Left lobe of liver (tissue), 2 donors: ENCODE results near the gene CCL8. TPM values are rescaled to one million over a fixed set of nuclear protein-coding genes. Genes with fewer than 3 reads are reported as not detected.
"Not testable (repeated sequence)": the region's sequence is repeated elsewhere in the genome, so short reads cannot be mapped to it uniquely, and the experiment has no call there.

Experiments
- ATAC-seq: fragments of 200-7000 bp; cut with Tn5 transposase; one replicate; pipeline ENCODE4 v1.9.1; 2020; ENCODE audit warnings: mild to moderate bottlenecking, moderate library complexity
- DNase-seq: peaks from one replicate; pipeline ENCODE4 v3.0.0-alpha.2; 2020; ENCODE audit warnings: low spot score
- total RNA-seq: library from RNA; stranded (reverse); gene quantifications from one replicate; pipeline ENCODE4 v1.2.1, GENCODE V29; 2021
- donor health status: DM: no; HTN: no; CAD: no; lungs with moderate emphysema.
- donor health status: DM: no; HTN: yes; CAD: no.

The CCL8 gene
- total RNA-seq, 1 donor from 2014 or later: not detected

- no peak for ATAC-seq
- DNase-seq: no peak
These were observed 6.1 kb upstream of the CCL8 start for GRCh38 chr17:34313164-34313563.

- no peak for DNase-seq
- peak; percentile 24 for ATAC-seq
These were observed 5.0 kb upstream of the CCL8 start for GRCh38 chr17:34314279-34314678.

- ATAC-seq: no peak
These were observed 761 bp upstream of the CCL8 start for GRCh38 chr17:34318474-34318873.

GRCh38 chr17:34321964-34322363 is 2.7 kb downstream of the CCL8 start:
- DNase-seq: no peak
- no peak for ATAC-seq

More at GRCh38 chr17:34318474-34318873, 761 bp upstream of the CCL8 start:
- no peak for DNase-seq

- not testable (repeated sequence) for ATAC-seq, DNase-seq
These were observed 8.3 kb downstream of the CCL8 start for GRCh38 chr17:34327580-34327979.

GRCh38 chr17:34337701-34338100 is 18.5 kb downstream of the CCL8 start:
- ATAC-seq: no peak
- no peak for DNase-seq

GRCh38 chr17:34339138-34339770 is 20.0 kb downstream of the CCL8 start:
- ATAC-seq: no peak
- DNase-seq: no peak

GRCh38 chr17:34341916-34342315 is 22.7 kb downstream of the CCL8 start:
- ATAC-seq: no peak
- DNase-seq: no peak

GRCh38 chr17:34347063-34347462 is 27.8 kb downstream of the CCL8 start:
- ATAC-seq (no peak), DNase-seq (no peak)

- peak; percentile 26 for ATAC-seq
These were observed 30.5 kb downstream of the CCL8 start for GRCh38 chr17:34349751-34350150.

GRCh38 chr17:34351096-34351495 is 31.9 kb downstream of the CCL8 start:
- ATAC-seq (no peak), DNase-seq (no peak)

More at GRCh38 chr17:34349751-34350150, 30.5 kb downstream of the CCL8 start:
- DNase-seq: no peak

- no peak for DNase-seq
- ATAC-seq: no peak
These were observed 33.0 kb downstream of the CCL8 start for GRCh38 chr17:34352191-34352590.

- ATAC-seq (no peak), DNase-seq (no peak)
These were observed 35.4 kb downstream of the CCL8 start for GRCh38 chr17:34354637-34355036.

GRCh38 chr17:34356194-34356593 is 37.0 kb downstream of the CCL8 start, which contains the start of gene CCL13:
CCL13 (plus strand) TSS chr17:34356480; CDS start chr17:34356527, 47 bp downstream.
- DNase-seq (no peak), ATAC-seq (no peak)

GRCh38 chr17:34357398-34357797 is 38.2 kb downstream of the CCL8 start:
- ATAC-seq (no peak), DNase-seq (no peak)

- DNase-seq (no peak), ATAC-seq (no peak)
These were observed 39.4 kb downstream of the CCL8 start for GRCh38 chr17:34358631-34359030.

GRCh38 chr17:34360601-34361270 is 41.5 kb downstream of the CCL8 start:
- DNase-seq (no peak), ATAC-seq (no peak)

GRCh38 chr17:34361478-34362061 is 42.3 kb downstream of the CCL8 start:
- ATAC-seq (peak; percentile 99), DNase-seq (peak; percentile 88)

- ATAC-seq: no peak
- DNase-seq: no peak
These were observed 44.0 kb downstream of the CCL8 start, which contains the start of gene CCL1 for GRCh38 chr17:34363183-34363661. CCL1 (minus strand) TSS chr17:34363233; CDS start chr17:34363161, 72 bp downstream.

- ATAC-seq (no peak), DNase-seq (no peak)
These were observed 45.5 kb downstream of the CCL8 start for GRCh38 chr17:34364751-34365150.

- ATAC-seq (no peak), DNase-seq (no peak)
These were observed 46.1 kb downstream of the CCL8 start for GRCh38 chr17:34365340-34365739.

- ATAC-seq (no peak), DNase-seq (no peak)
These were observed 46.8 kb downstream of the CCL8 start for GRCh38 chr17:34366010-34366409.
